OCI-LY1 (cell line): ENCODE data around the gene FBN1.

ENCODE experiments used
- H2AFZ ChIP-seq: fragments of 200-600 bp; sonication (generic), shearing (Covaris generic); 2 replicates; pipeline ENCODE4 v1.6.0; 2014; ENCODE audit warnings: antibody characterized with exemption, mild to moderate bottlenecking, low read length
- H3F3A ChIP-seq: fragments of 200-600 bp; sonication (generic), shearing (Covaris generic); 2 replicates; pipeline ENCODE4 v1.6.0; 2014; ENCODE audit warnings: mild to moderate bottlenecking, antibody characterized with exemption, low read length, moderate library complexity; ENCODE audit not compliant: insufficient read depth
- H3K27ac ChIP-seq: fragments of 200-600 bp; sonication (generic); 2 replicates; pipeline ENCODE4 v1.5.1; 2014; ENCODE audit warnings: low read length, mixed run types, mild to moderate bottlenecking, low read depth; ENCODE audit not compliant: poor library complexity, severe bottlenecking
- H3K27me3 ChIP-seq: fragments of 200-600 bp; sonication (generic); 2 replicates; pipeline ENCODE4 v1.6.0; 2014; ENCODE audit warnings: antibody characterized with exemption, mild to moderate bottlenecking, low read length, moderate library complexity; ENCODE audit not compliant: insufficient read depth
- H3K36me3 ChIP-seq: fragments of 200-600 bp; sonication (generic); 2 replicates; pipeline ENCODE4 v1.6.1; 2014; ENCODE audit warnings: mild to moderate bottlenecking, antibody characterized with exemption, low read length, moderate library complexity, mixed read lengths; ENCODE audit not compliant: insufficient read depth
- H3K4me1 ChIP-seq: fragments of 200-600 bp; sonication (generic); 2 replicates; pipeline ENCODE4 v1.5.1; 2014; ENCODE audit warnings: mild to moderate bottlenecking, low read length, moderate library complexity; ENCODE audit not compliant: insufficient read depth, severe bottlenecking
- H3K4me2 ChIP-seq: fragments of 200-600 bp; sonication (generic), shearing (Covaris generic); 2 replicates; pipeline ENCODE4 v1.6.1; 2014; ENCODE audit warnings: low read length
- H3K4me3 ChIP-seq: fragments of 200-600 bp; sonication (generic); 2 replicates; pipeline ENCODE4 v1.5.1; 2014; ENCODE audit warnings: low read length, low read depth, mild to moderate bottlenecking, mixed read lengths; ENCODE audit not compliant: poor library complexity, severe bottlenecking
- H3K79me2 ChIP-seq: fragments of 200-600 bp; shearing (Covaris generic); 2 replicates; pipeline ENCODE4 v1.6.1; 2016; ENCODE audit warnings: mixed run types, low read length, mixed read lengths; ENCODE audit not compliant: insufficient read depth
- H3K9ac ChIP-seq: fragments of 200-600 bp; sonication (generic), shearing (Covaris generic); 2 replicates; pipeline ENCODE4 v1.6.1; 2014; ENCODE audit warnings: mild to moderate bottlenecking, low read length, mixed read lengths
- H3K9me2 ChIP-seq: fragments of 200-600 bp; sonication (generic), shearing (Covaris generic); 2 replicates; pipeline ENCODE4 v1.6.1; 2014; ENCODE audit warnings: low read depth, mild to moderate bottlenecking, low read length, mixed read lengths
- H3K9me3 ChIP-seq: fragments of 200-600 bp; shearing (Covaris generic); 2 replicates; pipeline ENCODE4 v1.6.1; 2014; ENCODE audit warnings: low read length, mixed read lengths
- H4K20me1 ChIP-seq: fragments of 200-600 bp; sonication (generic), shearing (Covaris generic); 2 replicates; pipeline ENCODE4 v1.6.0; 2016; ENCODE audit warnings: mild to moderate bottlenecking, low read length; ENCODE audit not compliant: insufficient read depth
- CTCF ChIP-seq: fragments of 200-600 bp; sonication (generic), shearing (Covaris generic); IDR thresholded peaks from 2 replicates; pipeline ENCODE4 v1.5.1; 2017; ENCODE audit warnings: mild to moderate bottlenecking, antibody characterized with exemption, low read length, moderate library complexity, mixed read lengths
- EZH2 ChIP-seq: fragments of 200-600 bp; sonication (generic), shearing (Covaris generic); IDR thresholded peaks from 2 replicates; pipeline ENCODE4 v1.8.0; 2017; ENCODE audit warnings: borderline replicate concordance, mixed run types, mild to moderate bottlenecking, antibody characterized with exemption, low read length, moderate library complexity, mixed read lengths

FBN1 gene

GRCh38 chr15:48601095-48601494 lies 44.4 kb downstream of the FBN1 start:
- no peak for TF ChIP-seq CTCF
- TF ChIP-seq EZH2, result no peak
- Histone ChIP-seq H3K9me3 (no peaks in the 10 kb centered on the region), H3K4me1 (no peaks in the 10 kb centered on the region), H3K27me3 (no peaks in the 10 kb centered on the region; the same call in 1 of the 2 replicates), H3F3A (no peaks in the 10 kb centered on the region), H3K9ac (no peak overlapping the region), H3K4me3 (no peak overlapping the region), H4K20me1 (no peaks in the 10 kb centered on the region), H3K27ac (no peak overlapping the region), H3K4me2 (no peak overlapping the region), H3K9me2 (no peaks in the 10 kb centered on the region), H3K36me3 (no peaks in the 10 kb centered on the region), H2AFZ (no peak overlapping the region), H3K79me2 (no peaks in the 10 kb centered on the region)

GRCh38 chr15:48596841-48597240 lies 48.7 kb downstream of the FBN1 start:
- Histone ChIP-seq H3K4me2 (no peak overlapping the region), H3K4me1 (no peaks in the 10 kb centered on the region), H3K9ac (no peak overlapping the region), H4K20me1 (no peaks in the 10 kb centered on the region), H3K79me2 (no peaks in the 10 kb centered on the region), H3K4me3 (no peak overlapping the region), H3K36me3 (no peaks in the 10 kb centered on the region), H3K27ac (no peak overlapping the region), H3K9me3 (no peaks in the 10 kb centered on the region), H3K27me3 (no peaks in the 10 kb centered on the region; the same call in 1 of the 2 replicates), H2AFZ (no peak overlapping the region), H3K9me2 (no peaks in the 10 kb centered on the region), H3F3A (no peaks in the 10 kb centered on the region)
- TF ChIP-seq CTCF (no peak), EZH2 (no peak)

GRCh38 chr15:48596415-48596814 lies 49.1 kb downstream of the FBN1 start:
- Histone ChIP-seq H3K79me2 (no peaks in the 10 kb centered on the region), H3K9me3 (no peaks in the 10 kb centered on the region), H3K27me3 (no peaks in the 10 kb centered on the region; the same call in 1 of the 2 replicates), H3K4me2 (no peak overlapping the region), H3F3A (no peaks in the 10 kb centered on the region), H3K4me1 (no peaks in the 10 kb centered on the region), H4K20me1 (no peaks in the 10 kb centered on the region), H3K4me3 (no peak overlapping the region), H3K9ac (no peak overlapping the region), H3K36me3 (no peaks in the 10 kb centered on the region), H2AFZ (no peak overlapping the region), H3K27ac (no peak overlapping the region), H3K9me2 (no peaks in the 10 kb centered on the region)
- TF ChIP-seq EZH2, result no peak
- no peak for TF ChIP-seq CTCF
